Upper lobe of left lung (tissue), 4 donors: ENCODE data around the gene ANKRD18B.
"Not testable (repeated sequence)": the region's sequence is repeated elsewhere in the genome, so short reads cannot be mapped to it uniquely, and the experiment has no call there.

Experiments
- POLR2A ChIP-seq, 4 donors: fragments of 450-650 bp; IDR thresholded peaks; one replicate each; pipeline ENCODE4 v1.5.1; 2016 to 2017; ENCODE audit warnings: antibody characterized with exemption in 4 of 4, mild to moderate bottlenecking in 2 of 4
- POLR2AphosphoS5 ChIP-seq, 2 donors: sonication (generic); formaldehyde crosslinking; IDR thresholded peaks; one replicate each; pipeline ENCODE4 v1.5.1; 2017; ENCODE audit warnings: antibody characterized with exemption in 2 of 2
- TF ChIP-seq, protein P1 (sequence below), 6 experiments: fragments of 450-650 bp in 4 of 6; fragments of 200-600 bp in 2 of 6; sonication (generic) in 2 of 6; IDR thresholded peaks; one replicate each; pipeline ENCODE4 v1.5.1; 2016 to 2019; ENCODE audit warnings: antibody characterized with exemption in 6 of 6

DNA sequence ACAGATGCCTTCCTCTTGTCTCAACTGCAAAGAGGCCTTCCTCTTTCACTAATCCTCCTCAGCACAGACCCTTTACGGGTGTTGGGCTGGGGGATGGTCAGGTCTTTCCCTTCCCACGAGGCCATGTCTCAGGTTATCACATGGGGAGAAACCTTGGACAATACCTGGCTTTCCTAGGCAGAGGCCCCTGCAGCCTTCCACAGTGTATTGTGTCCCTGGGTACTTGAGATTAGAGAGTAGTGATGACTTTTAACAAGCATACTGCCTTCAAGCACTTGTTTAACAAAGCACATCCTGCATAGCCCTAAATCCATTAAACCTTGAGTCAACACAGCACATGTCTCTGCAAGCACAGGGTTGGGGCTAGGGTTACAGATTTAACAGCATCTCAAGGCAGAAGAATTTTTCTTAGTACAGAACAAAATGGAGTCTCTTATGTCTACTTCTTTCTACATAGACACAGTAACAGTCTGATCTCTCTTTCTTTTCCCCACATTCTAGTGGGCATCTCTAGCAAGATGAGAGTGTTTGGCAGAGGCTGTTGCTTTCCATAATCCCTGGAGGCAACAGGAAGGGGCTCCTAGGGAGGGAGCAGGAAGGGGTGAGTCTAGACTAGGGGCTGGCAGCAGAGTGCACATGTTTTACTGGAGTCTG, 8.6 kb upstream of the ANKRD18B start:
- TF ChIP-seq, protein P1, sequence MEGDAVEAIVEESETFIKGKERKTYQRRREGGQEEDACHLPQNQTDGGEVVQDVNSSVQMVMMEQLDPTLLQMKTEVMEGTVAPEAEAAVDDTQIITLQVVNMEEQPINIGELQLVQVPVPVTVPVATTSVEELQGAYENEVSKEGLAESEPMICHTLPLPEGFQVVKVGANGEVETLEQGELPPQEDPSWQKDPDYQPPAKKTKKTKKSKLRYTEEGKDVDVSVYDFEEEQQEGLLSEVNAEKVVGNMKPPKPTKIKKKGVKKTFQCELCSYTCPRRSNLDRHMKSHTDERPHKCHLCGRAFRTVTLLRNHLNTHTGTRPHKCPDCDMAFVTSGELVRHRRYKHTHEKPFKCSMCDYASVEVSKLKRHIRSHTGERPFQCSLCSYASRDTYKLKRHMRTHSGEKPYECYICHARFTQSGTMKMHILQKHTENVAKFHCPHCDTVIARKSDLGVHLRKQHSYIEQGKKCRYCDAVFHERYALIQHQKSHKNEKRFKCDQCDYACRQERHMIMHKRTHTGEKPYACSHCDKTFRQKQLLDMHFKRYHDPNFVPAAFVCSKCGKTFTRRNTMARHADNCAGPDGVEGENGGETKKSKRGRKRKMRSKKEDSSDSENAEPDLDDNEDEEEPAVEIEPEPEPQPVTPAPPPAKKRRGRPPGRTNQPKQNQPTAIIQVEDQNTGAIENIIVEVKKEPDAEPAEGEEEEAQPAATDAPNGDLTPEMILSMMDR (IDR thresholded peaks at IDR 0.05) = not testable (repeated sequence)
- TF ChIP-seq POLR2AphosphoS5, POLR2A (IDR thresholded peaks at IDR 0.05): not testable (repeated sequence)
